HepG2 (cell line): ENCODE data around the gene POC1B. TPM values are rescaled to one million over a fixed set of nuclear protein-coding genes. Genes with fewer than 3 reads are reported as not detected.

Experiments used
- AKAP8 ChIP-seq: sonication (generic); formaldehyde crosslinking; IDR thresholded peaks from 2 replicates; pipeline ENCODE4 v1.5.1; 2020; ENCODE audit warnings: mild to moderate bottlenecking, missing genetic modification reagents
- BCL6 ChIP-seq: IDR thresholded peaks from 2 replicates; pipeline ENCODE4 v1.6.1; 2016; ENCODE audit warnings: missing genetic modification reagents, missing compliant biosample characterization
- GTF2F1 ChIP-seq: fragments of 150-350 bp; IDR thresholded peaks from 2 replicates; pipeline ENCODE4 v1.6.1; 2014; ENCODE audit warnings: low read length
- HDAC2 ChIP-seq: sonication (generic); formaldehyde crosslinking; IDR thresholded peaks from 2 replicates; pipeline ENCODE4 v1.4.0; 2020; ENCODE audit warnings: missing genetic modification reagents
- NCOA2 ChIP-seq: sonication (generic); formaldehyde crosslinking; IDR thresholded peaks from 2 replicates; pipeline ENCODE4 v1.8.0; 2022; ENCODE audit warnings: inconsistent platforms
- PHB2 ChIP-seq: fragments of 450-650 bp; IDR thresholded peaks from 2 replicates; pipeline ENCODE4 v1.6.1; 2018; ENCODE audit not compliant: partially characterized antibody
- SOX5 ChIP-seq: IDR thresholded peaks from 2 replicates; pipeline ENCODE4 v1.6.1; 2016; ENCODE audit warnings: borderline replicate concordance
- TCF7 ChIP-seq: sonication (generic); IDR thresholded peaks from 2 replicates; pipeline ENCODE4 v1.6.1; 2016; ENCODE audit warnings: antibody characterized with exemption, low read depth
- TERF1 ChIP-seq: sonication (generic); formaldehyde crosslinking; IDR thresholded peaks from 2 replicates; pipeline ENCODE4 v1.8.0; 2022; ENCODE audit warnings: mild to moderate bottlenecking, missing genetic modification reagents, moderate library complexity
- THRA ChIP-seq: sonication (generic); formaldehyde crosslinking; IDR thresholded peaks from 2 replicates; pipeline ENCODE4 v1.4.0; 2020; ENCODE audit warnings: missing genetic modification reagents, borderline replicate concordance
- ZBTB4 ChIP-seq: sonication (generic); formaldehyde crosslinking; IDR thresholded peaks from 2 replicates; pipeline ENCODE4 v1.4.0; 2020; ENCODE audit warnings: missing genetic modification reagents, mild to moderate bottlenecking, borderline replicate concordance
- ZBTB7B ChIP-seq: sonication (generic); formaldehyde crosslinking; IDR thresholded peaks from 2 replicates; pipeline ENCODE4 v1.4.0; 2020; ENCODE audit warnings: missing genetic modification reagents
- ZNF143 ChIP-seq: sonication (generic); formaldehyde crosslinking; IDR thresholded peaks from 2 replicates; pipeline ENCODE4 v1.4.0; 2020; ENCODE audit warnings: missing genetic modification reagents
- ZNF256 ChIP-seq: sonication (generic); formaldehyde crosslinking; conservative IDR thresholded peaks from 2 replicates; pipeline ENCODE4 v1.4.0; 2020; ENCODE audit warnings: missing genetic modification reagents
- ZNF720 ChIP-seq: sonication (generic); formaldehyde crosslinking; IDR thresholded peaks from 2 replicates; pipeline ENCODE4 v1.4.0; 2020; ENCODE audit warnings: missing genetic modification reagents
- ZNF850 ChIP-seq: sonication (generic); formaldehyde crosslinking; conservative IDR thresholded peaks from 2 replicates; pipeline ENCODE4 v1.9.0; 2021; ENCODE audit warnings: mild to moderate bottlenecking, missing genetic modification reagents
- polyA plus RNA-seq, 8 experiments: library from polyadenylated mRNA; depleted of rRNA in 3 of 8; stranded (reverse) in 7 of 8; unstranded in 1 of 8; fragments of >200 nt; fragmentation: Illumina TruSeq in 4 of 8; extraction: Trizol in 4 of 8; gene quantifications; 2 replicates each; pipeline versions ENCODE4 v1.2.1 to v1.2.3, GENCODE V29; 2011 to 2016; ENCODE audit warnings: low read depth in 4 of 8, missing spikeins in 1 of 8, mixed read lengths in 1 of 8; ENCODE audit not compliant: insufficient read depth in 1 of 8
- total RNA-seq, 5 experiments: library from RNA; depleted of rRNA; stranded (reverse); fragments of >200 nt; fragmentation: Illumina TruSeq; extraction: Trizol; gene quantifications; 2 replicates each; pipeline ENCODE4 v1.2.3, GENCODE V29; 2016; ENCODE audit warnings: low read depth in 1 of 5
- TF ChIP-seq, protein P1 (sequence below): sonication (generic); formaldehyde crosslinking; IDR thresholded peaks from 2 replicates; pipeline ENCODE4 v1.4.0; 2020; ENCODE audit warnings: missing genetic modification reagents, borderline replicate concordance
- TF ChIP-seq, protein P2 (sequence below): sonication (generic); formaldehyde crosslinking; IDR thresholded peaks from 2 replicates; pipeline ENCODE4 v1.5.1; 2020; ENCODE audit warnings: missing genetic modification reagents, mild to moderate bottlenecking, borderline replicate concordance

POC1B gene
- total and polyA plus RNA-seq, 2 of the 13 experiments (the other 11 are each of a cell fraction or from before 2014, with no cell fraction given): 9.3 to 11.0 TPM

DNA sequence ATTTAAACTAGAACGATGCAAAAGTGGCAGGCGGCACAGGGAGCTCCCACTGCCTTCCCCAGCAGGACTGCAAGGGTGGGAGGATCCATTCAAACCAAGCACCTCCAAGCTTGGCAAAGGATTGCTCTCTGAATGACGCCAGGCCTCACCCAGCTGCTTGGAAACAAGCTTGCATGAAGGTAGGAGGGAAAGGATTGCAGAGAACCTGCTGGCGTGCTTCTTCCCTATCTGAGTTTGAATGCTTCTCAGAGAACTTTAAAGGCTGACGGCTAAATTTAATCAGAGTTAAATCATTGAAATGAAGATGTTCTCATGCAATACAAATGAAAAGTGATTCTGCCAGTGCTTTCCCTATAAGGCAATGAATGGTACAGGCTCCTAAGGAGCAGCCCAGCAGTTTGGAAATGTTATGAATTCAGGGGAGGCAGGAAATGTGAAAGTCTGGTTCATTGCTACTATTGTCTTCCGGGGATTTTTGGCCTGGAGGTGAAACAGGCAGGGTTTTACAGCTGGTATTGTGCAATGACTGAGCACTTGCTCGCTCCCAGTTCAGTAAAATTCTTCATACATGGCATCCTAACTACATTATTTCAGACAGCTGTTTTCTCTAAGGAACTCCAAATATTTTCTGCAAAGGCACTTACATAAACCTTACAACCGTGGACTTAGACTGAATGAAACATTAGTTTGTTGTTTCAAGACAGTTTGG is 141.6 kb downstream of the POC1B start (continued):
- TF ChIP-seq ZBTB4 (no peak), ZNF256 (no peak), ZNF720 (CRISPR knock-in tag) (no peak), SOX5 (CRISPR knock-in tag) (peak; percentile 67), TCF7 (no peak), ZNF143 (CRISPR knock-in tag) (no peak), TERF1 (no peak), GTF2F1 (no peak), ZBTB7B (0 out of 2 replicates have a peak, but pooled peaks have one; percentile 16), NCOA2 (CRISPR knock-in tag) (peak; percentile 26; the same call in 1 of the 2 replicates), HDAC2 (0 out of 2 replicates have a peak, but pooled peaks have one; percentile 35), THRA (CRISPR knock-in tag) (peak; percentile 49; the same call in 1 of the 2 replicates), AKAP8 (no peak), ZNF850 (no peak), BCL6 (CRISPR knock-in tag) (peak; percentile 9; the same call in 1 of the 2 replicates), PHB2 (no peak)
- TF ChIP-seq, protein P1, sequence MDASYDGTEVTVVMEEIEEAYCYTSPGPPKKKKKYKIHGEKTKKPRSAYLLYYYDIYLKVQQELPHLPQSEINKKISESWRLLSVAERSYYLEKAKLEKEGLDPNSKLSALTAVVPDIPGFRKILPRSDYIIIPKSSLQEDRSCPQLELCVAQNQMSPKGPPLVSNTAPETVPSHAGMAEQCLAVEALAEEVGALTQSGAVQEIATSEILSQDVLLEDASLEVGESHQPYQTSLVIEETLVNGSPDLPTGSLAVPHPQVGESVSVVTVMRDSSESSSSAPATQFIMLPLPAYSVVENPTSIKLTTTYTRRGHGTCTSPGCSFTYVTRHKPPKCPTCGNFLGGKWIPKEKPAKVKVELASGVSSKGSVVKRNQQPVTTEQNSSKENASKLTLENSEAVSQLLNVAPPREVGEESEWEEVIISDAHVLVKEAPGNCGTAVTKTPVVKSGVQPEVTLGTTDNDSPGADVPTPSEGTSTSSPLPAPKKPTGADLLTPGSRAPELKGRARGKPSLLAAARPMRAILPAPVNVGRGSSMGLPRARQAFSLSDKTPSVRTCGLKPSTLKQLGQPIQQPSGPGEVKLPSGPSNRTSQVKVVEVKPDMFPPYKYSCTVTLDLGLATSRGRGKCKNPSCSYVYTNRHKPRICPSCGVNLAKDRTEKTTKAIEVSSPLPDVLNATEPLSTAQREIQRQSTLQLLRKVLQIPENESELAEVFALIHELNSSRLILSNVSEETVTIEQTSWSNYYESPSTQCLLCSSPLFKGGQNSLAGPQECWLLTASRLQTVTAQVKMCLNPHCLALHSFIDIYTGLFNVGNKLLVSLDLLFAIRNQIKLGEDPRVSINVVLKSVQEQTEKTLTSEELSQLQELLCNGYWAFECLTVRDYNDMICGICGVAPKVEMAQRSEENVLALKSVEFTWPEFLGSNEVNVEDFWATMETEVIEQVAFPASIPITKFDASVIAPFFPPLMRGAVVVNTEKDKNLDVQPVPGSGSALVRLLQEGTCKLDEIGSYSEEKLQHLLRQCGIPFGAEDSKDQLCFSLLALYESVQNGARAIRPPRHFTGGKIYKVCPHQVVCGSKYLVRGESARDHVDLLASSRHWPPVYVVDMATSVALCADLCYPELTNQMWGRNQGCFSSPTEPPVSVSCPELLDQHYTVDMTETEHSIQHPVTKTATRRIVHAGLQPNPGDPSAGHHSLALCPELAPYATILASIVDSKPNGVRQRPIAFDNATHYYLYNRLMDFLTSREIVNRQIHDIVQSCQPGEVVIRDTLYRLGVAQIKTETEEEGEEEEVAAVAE (CRISPR knock-in tag): no peak
- TF ChIP-seq, protein P2, sequence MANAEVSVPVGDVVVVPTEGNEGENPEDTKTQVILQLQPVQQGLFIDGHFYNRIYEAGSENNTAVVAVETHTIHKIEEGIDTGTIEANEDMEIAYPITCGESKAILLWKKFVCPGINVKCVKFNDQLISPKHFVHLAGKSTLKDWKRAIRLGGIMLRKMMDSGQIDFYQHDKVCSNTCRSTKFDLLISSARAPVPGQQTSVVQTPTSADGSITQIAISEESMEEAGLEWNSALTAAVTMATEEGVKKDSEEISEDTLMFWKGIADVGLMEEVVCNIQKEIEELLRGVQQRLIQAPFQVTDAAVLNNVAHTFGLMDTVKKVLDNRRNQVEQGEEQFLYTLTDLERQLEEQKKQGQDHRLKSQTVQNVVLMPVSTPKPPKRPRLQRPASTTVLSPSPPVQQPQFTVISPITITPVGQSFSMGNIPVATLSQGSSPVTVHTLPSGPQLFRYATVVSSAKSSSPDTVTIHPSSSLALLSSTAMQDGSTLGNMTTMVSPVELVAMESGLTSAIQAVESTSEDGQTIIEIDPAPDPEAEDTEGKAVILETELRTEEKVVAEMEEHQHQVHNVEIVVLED (CRISPR knock-in tag): no peak
